NOMO-1 (cell line): ENCODE measurements around the gene SLC31A1.
"Not testable (repeated sequence)": the region's sequence is repeated elsewhere in the genome, so short reads cannot be mapped to it uniquely, and the experiment has no call there.

ENCODE experiments used
- DNase-seq, 2 experiments: peaks; one replicate each; lab custom pipeline; 2025; ENCODE audit not compliant: unreplicated experiment in 2 of 2; lab: John Stamatoyannopoulos, UW

SLC31A1 gene

DNA sequence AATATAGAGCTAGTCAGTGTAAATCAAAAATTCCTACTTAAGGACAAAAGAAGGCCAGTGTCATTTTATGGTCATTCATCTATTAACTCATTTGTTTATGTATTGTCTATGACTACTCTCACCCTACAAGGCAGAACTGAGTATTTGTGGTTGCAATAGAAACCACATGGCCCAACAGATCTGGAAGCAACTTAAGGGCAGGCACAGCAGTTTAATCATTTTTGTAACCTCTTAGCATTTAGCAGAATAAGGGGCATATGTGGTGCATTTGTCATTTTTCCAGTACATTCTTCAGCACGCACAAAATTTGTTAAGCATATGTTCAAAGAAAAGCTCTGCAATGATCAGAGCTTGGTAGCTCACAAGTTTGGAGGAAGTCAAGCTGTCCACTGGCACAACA is 1.4 kb upstream of the SLC31A1 start:
- peak; percentile 43 to 67 for DNase-seq

GRCh38 chr9:113220467-113221002 is 809 bp upstream of the SLC31A1 start:
- DNase-seq: no peak

DNA sequence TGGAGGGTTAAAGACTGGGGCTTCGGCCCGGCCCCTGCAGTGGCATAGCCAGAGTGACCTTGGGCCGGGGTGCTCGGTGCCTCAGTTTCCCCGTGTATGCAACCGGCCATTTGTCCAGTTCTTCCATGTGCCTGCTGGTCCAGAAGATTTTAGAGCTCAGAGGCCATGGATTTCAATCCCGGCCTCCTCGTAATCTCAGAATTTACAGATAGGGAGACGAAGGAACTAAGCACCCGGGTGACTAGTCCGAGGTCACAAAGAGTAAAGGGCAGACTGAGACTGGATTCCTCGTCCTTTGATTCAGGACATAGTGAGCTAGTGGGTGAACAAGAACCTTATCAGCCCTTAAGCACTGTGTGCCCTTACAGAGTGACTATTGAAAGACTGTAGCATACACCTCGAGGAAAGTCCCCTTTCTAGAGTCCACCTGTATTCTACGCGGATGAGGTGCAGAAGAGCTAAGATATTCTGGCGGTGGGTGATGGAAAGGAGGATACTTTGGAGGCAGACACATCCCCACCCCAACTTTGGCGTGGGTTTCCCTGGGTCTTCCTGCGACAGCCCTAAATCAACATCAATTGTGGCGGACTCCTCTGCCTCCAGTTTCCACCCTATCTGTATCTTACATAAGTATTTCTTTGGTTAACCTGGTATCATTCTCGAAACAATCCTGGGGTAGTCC is 597 bp downstream of the SLC31A1 start:
- DNase-seq: peak; percentile 3 to 32

DNA sequence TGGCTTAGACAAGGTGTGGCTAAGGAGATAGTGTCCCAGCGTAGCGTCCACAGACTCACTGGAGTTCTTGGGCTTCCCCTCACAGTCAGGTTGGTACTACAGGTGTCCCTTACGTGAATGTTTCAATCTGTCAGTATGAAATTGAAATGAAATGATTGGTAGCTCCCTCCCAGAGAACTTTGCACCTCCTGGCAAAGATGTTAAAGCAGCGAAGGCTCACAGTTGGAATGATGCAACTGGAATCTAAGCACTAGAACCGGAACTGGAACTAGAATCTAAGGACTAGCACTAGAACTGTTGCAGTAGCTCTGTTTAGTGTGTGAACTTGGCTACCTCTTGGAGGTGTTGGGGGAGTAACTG is 1.1 kb downstream of the SLC31A1 start:
- DNase-seq: peak; percentile 54 to 70

DNA sequence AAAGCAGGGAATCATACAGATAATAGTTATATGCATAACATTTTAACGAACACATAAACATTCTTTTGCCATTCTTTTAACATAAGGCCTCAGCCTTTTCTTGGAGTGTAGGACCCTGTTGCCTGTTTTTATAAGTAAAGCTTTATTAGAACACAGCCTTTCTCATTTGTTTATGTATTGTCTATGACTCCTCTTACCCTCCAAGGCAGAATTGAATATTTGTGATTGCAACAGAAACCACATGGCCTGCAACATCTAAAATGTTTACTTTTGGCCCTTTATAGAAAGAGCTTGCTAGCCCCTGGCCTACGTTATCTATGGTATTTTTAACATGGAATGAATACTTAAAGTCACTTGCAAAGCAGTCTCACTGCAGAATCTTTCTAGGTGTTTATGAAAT is 2.6 kb downstream of the SLC31A1 start:
- DNase-seq: no peak

DNA sequence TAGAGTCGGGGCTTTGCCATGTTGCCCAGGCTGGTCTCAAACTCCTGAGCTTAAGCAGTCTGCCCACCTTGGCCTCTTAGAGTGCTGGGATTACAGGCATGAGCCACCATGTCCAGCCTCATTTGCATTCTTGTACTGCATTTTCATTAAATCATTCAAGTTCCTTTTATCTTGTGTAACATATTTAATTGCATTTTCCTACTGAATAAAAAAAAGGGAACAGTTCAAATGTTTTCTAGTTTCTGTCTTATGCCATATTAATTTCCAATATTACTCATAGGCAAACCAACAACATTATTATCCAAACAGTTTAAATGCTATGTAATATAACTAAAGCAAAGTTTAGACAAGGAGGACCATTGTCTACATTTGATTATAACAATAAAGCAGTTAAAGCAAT is 6.1 kb downstream of the SLC31A1 start:
- DNase-seq: peak in 1 of 2 experiments; percentile 22

- DNase-seq: no peak
Observed at GRCh38 chr9:113228130-113228665, 6.9 kb downstream of the SLC31A1 start.

GRCh38 chr9:113231701-113232100 is 10.4 kb downstream of the SLC31A1 start:
- DNase-seq: no peak

DNA sequence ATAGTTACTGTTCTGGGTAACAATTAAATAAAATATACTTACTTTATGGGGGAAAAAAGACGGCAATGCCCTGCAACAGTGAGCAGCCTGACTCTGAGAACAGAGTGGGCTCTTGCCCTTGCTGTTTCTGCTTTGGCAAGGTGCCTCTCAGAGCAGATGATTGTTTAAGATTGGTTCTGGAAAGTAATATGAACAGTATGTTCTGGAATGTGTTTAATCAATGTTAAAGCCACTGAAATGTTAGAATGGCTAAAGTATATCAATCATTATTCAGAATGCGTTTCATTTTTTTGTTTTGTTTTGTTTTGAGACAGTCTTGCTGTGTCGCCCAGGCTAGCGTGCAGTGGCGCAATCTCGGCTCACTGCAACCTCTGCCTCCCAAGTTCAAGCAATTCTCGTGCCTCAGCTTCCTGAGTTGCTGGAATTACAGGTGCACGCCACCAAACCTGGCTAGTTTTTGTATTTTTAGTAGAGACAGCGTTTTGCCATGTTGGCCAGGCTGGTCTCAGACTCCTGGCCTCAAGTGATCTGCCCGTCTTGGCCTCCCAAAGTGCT is 14.4 kb downstream of the SLC31A1 start:
- DNase-seq: not testable (repeated sequence)

- no peak for DNase-seq
Observed at GRCh38 chr9:113237026-113237425, 15.7 kb downstream of the SLC31A1 start.

DNA sequence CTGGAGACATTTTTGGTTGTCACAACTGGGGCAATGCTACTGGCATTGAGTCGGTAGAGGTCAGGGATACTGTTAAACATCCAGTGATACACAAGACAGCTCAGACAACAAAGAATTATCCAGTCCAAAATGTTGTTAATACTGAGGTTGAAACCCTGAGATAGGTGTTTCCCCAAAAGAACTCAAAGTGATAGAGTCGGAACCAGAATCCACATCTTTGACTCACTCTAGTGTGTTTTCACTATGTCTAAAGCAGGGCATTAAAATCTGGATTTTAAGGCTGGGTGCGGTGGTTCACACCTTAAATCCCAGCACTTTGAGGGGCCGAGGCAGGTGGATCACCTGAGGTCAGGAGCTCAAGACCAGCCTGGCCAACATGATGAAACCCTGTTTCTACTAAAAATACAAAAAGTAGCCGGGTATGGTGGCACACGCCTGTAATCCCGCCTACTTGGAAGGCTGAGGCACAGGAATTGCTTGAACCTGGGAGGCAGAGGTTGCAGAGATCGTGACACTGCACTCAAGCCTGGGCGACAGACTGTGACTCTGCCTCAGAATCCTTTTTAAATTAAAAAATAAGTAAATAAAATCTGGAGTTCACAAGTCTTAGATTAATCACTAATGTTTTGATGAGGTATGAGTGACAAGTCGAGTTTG is 17.0 kb downstream of the SLC31A1 start:
- no peak for DNase-seq

GRCh38 chr9:113238859-113239232 is 17.5 kb downstream of the SLC31A1 start:
- DNase-seq: no peak

- no peak for DNase-seq
Observed at GRCh38 chr9:113241161-113241560, 19.8 kb downstream of the SLC31A1 start.

DNA sequence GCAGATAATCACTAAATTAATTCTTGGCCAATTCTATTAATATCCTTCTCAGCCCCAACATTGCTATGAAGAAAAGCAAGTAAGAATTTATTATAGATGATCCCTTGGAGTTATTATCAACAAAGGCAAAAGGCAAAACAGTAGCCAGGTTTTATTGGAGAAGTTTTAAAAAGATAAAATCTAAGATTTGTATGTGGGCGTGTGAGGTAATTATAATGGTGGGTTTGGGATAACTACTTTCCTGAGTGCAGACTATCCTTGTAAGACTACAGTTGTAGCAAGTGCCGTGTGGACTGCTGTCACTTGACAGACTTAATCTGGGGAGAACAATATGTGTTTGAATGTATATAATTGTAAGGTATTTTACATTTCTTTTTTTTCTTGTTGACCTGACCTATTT is 23.2 kb downstream of the SLC31A1 start:
- no peak for DNase-seq

DNA sequence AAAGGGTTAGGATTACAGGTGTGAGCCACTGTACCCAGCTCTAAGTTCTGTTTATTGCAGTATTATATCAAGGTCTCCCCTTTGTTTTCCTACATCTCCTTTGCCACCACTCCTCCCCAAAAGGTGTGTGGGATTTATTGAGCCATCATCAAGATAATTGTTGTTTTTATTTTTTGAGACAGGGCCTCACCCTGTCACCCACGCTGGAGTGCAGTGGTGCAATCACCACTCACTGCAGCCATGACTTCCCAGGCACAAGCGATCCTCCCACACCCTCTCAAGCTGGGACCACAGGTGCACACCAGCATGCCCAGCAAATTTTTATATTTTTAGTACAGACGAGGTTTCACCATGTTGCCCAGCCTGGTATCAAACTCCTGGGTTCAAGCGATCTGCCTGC is 24.6 kb downstream of the SLC31A1 start:
- DNase-seq: no peak

DNA sequence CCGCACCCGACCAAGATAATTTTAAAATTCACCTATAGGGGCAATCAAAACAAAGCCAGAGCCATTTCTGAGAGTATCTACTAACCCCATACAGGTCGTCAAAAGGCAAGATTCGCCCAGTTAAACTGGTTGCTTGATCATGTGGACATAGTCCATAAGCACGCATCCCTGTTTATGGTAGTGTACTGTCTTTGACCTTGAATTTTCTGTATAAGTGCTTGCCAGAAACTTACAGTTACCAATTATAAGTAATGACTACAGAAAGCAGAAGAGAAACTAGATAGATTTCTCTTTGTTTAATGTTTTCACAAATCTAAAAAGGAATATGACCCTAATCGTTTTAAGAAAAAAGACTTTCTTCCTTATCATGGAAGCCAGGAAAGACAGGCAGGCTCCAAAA is 25.6 kb downstream of the SLC31A1 start:
- peak; percentile 43 to 88 for DNase-seq

GRCh38 chr9:113247640-113248039 is 26.3 kb downstream of the SLC31A1 start:
- no peak for DNase-seq

GRCh38 chr9:113249661-113250060 is 28.3 kb downstream of the SLC31A1 start:
- not testable (repeated sequence) for DNase-seq

DNA sequence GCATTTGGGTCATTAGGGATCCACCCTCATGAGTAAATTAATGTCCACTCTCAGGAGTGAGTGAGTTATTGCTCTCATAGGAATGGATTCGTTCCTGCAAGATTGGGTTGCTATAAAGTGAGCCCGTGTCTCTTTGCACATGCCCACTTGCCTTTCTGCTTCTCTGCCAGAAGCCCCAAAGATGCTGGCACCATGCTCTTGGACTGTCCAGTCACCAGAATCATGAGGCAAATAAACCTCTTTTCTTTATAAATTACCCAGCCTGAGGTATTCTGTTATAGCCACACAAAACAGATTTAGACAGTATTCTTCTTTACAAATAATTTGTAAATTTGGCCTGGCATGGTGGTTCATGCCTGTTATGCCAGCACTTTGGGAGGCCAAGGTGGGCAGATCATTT is 29.5 kb downstream of the SLC31A1 start:
- no peak for DNase-seq

DNA sequence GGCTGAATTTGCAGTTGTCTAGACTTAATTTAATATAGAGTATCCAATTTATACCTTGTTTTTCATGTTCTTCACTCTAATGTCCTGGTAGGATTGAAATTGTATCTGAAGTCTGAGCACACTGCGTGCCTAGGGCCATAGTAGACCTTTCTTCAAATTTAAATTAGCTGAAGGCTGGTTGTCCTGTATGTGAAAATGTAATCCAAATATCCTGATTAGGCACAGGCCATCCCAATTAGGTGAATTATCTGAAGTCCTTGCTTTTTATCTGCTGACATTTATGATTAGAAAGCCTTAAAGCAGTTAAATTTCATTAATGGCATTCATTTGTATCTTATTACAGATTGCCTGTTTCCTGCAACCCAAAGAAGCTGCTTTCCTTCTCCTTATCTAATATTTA is 33.6 kb downstream of the SLC31A1 start:
- no peak for DNase-seq

GRCh38 chr9:113255438-113255837 is 34.1 kb downstream of the SLC31A1 start:
- peak; percentile 51 to 70 for DNase-seq

DNA sequence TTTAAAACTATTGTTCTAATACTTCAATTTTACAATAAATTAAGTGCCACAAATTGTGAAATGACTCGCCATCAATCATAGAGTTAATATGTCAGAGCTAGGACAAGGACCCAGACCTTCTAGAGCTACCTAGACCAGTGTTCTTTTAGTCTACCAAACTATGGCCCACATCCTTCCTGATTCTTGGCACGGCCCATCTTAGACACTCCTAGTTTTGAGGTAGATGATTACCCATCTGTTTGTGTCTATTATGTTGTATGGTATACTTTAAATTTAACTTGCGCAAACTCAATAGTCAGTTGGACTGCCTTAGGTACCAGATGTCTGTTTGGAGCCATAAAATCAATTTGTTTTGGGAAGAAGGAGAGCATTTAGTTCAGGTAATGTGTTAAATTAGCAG is 36.5 kb downstream of the SLC31A1 start:
- no peak for DNase-seq
